ENCODE data around the gene CRHR2.

Gene CRHR2

DNA sequence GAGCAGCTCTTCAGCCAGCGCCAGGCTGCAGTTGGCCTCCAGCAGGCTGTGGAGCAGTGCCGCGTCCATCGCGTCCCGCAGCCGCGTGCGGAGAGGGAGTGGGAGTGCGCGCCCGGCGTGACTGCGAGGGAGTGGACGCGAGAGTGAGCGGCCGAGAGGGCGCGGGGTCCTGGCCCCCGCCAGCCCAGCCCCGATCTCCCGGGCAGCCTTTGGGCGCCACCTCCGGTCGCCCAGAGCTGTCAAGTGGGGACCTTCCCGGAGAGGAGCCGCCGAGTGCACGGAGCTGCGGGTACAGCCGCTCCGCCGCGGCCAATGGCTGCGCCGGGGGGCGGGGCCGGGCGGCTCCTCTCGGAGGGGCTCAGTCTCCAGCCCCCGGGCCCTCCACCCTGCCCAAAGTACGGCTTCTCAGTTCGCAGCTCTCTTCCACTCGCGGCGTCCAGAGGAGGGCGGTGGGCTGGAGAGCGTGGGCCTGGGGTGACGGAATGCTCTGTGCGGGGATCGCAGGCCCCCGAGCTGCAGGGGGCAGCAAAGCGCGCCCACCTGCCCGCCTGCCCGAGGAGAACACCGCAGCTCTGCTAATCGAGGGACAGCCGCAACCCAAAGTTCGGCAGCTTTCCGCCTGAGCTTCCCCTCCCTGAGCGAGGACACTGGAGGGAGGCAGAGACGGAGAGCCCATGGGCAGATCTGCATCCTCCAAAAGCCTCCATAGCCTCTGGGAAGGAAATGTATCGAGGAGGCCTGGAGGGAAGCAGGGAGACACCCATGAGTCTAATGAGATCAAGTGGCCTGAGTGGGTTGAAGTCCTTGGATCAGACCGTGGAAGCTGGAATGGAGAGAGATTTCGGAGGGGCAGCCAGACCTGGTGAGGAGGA, at the start of gene CRHR2:
Gene CRHR2, minus strand, starts transcription at position 245 of the 872 bp plus-strand sequence. Its CDS starts 176 bp downstream, at position 69.
- TF ChIP-seq, protein P1, sequence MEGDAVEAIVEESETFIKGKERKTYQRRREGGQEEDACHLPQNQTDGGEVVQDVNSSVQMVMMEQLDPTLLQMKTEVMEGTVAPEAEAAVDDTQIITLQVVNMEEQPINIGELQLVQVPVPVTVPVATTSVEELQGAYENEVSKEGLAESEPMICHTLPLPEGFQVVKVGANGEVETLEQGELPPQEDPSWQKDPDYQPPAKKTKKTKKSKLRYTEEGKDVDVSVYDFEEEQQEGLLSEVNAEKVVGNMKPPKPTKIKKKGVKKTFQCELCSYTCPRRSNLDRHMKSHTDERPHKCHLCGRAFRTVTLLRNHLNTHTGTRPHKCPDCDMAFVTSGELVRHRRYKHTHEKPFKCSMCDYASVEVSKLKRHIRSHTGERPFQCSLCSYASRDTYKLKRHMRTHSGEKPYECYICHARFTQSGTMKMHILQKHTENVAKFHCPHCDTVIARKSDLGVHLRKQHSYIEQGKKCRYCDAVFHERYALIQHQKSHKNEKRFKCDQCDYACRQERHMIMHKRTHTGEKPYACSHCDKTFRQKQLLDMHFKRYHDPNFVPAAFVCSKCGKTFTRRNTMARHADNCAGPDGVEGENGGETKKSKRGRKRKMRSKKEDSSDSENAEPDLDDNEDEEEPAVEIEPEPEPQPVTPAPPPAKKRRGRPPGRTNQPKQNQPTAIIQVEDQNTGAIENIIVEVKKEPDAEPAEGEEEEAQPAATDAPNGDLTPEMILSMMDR (IDR thresholded peaks at IDR 0.05; ENCODE audit: insufficient read depth, low read depth, low read length, missing control alignments), result no peak
- no peak for DNase-seq (ENCODE audit: low read depth)
- H3K4me3 ChIP-seq (ENCODE audit: low read length), result no peak within 1 kb of the TSS

DNA sequence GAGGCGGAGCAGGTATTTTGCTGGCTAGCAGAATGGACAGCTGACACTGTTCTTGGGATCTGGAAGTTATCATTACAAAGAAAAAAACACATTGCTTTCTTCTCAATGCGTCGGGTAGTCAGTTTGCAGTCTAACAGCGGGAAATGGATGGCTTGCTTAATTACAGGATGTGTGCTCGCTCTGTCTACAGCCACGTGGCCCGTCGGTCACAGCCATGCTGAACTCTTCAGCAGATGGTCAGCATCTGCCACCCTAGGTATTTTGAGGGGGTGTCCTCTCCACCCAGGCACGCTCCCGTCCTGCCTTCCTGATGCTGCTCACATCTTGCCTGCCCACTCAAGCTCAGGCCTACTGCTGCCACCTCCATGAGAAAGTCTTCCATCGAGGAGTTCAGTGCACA, 49.3 kb upstream of the CRHR2 start:
- H3K4me3 ChIP-seq (ENCODE audit: low read length), result no peak overlapping the region
- TF ChIP-seq, protein P1 (IDR thresholded peaks at IDR 0.05; ENCODE audit: insufficient read depth, low read depth, low read length, missing control alignments), result no peak
- no peak for DNase-seq (ENCODE audit: low read depth)

DNA sequence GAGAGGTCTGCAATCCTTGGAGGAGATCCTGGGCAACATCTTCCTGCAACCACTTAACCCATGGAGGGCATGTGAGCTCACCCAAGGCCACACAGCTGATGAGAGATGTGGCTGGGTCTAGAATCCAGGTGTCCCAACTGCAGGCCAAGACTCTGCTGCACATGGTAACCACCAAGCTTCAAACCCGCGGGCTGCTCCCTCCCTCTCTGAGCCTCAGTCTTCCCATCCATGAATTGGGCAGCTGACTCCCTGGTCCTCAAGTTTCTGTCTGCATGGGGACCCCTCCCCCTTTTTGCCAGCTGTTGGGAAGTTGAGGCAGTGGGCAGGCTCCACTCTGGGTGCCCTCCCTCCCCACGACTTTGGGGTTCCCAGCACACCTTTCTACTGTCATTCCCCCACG, 48.7 kb upstream of the CRHR2 start:
- TF ChIP-seq, protein P1 (IDR thresholded peaks at IDR 0.05; ENCODE audit: insufficient read depth, low read depth, low read length, missing control alignments), result no peak
- no peak for DNase-seq (ENCODE audit: low read depth)
- H3K4me3 ChIP-seq (ENCODE audit: low read length), result no peak overlapping the region

DNA sequence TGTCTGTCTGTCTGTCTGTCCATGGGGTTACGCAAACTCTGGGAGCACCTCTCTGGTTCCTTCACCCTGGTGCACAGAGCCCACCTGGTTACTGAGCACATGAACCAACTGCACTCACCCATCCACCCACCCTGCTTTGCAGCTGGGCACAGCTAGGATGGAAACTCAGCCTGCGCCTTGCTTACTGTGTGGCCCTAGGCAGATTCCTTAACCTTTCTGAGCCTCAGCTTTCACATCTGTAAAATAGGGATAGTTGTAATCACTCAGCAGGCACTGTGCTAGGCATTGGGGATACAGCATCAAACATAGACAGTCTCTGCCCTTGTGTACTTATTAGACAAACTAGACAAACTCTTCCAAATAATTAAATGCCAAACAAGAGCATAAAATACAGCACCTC, 47.8 kb upstream of the CRHR2 start:
- no peak for DNase-seq (ENCODE audit: low read depth)
- no peak overlapping the region for H3K4me3 ChIP-seq (ENCODE audit: low read length)
- TF ChIP-seq, protein P1 (IDR thresholded peaks at IDR 0.05; ENCODE audit: insufficient read depth, low read depth, low read length, missing control alignments), result no peak

DNA sequence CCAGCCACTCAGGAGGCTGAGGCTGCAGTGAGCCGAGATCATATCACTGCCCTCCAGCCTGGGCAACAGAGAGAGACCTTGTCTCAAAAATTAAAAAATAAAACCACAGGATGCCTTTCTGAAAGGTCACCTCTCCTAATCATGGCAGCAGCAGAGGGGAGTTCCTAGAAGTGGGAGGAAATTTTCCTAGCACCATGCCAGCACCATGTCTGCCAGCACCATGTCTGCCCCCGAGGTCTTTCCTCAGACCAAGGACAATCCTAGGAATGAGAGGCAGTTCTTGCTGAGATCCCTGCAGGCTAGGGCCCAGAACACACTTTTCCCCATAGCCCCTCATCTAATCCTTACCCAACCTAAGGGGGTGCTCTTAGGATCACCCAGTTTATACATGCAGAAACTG, 47.4 kb upstream of the CRHR2 start:
- TF ChIP-seq, protein P1 (IDR thresholded peaks at IDR 0.05; ENCODE audit: insufficient read depth, low read depth, low read length, missing control alignments), result no peak
- no peak for DNase-seq (ENCODE audit: low read depth)
- H3K4me3 ChIP-seq (ENCODE audit: low read length), result no peak overlapping the region

DNA sequence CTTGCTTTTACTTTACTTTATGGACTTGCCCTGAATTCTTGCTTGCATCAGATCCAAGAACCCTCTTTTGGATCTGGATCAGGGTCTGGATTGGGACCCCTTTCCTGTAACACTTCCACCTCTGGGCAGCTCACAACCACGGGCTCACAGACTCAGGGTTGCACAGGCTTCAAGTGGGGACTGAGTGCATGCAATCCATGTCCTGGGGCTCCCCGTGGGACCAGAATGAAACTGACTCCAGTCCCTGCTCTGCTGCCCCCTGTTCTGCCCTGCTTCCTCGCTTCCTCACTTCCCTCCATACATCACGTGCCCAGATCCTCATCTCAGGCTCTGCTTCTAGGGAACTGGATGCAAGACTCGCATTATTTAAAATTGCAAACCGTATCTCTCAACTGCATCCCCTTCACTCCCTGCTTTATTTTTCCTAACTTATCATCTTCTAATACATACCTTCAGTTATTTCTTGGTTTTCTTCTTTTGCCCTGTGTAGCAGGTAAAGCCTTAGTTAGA, 46.4 kb upstream of the CRHR2 start:
- TF ChIP-seq, protein P1 (IDR thresholded peaks at IDR 0.05; ENCODE audit: insufficient read depth, low read depth, low read length, missing control alignments), result no peak
- DNase-seq (ENCODE audit: low read depth), result no peak
- H3K4me3 ChIP-seq (ENCODE audit: low read length), result no peak overlapping the region

Measured in epithelial cell of esophagus (primary cell).